Activated CD4-positive, alpha-beta T cell treated with anti-CD3 and anti-CD28 coated beads, Interleukin-2, Interleukin-6, amounts not matched to agents 100 ng/mL and 50 ng/mL, durations not matched to agents 16 hours and 8 hours (primary cell): ENCODE data around the gene CCNB3.

ENCODE experiments used
- DNase-seq: peaks from one replicate; pipeline ENCODE4 v3.0.0-alpha.2; 2020

The CCNB3 gene

DNA sequence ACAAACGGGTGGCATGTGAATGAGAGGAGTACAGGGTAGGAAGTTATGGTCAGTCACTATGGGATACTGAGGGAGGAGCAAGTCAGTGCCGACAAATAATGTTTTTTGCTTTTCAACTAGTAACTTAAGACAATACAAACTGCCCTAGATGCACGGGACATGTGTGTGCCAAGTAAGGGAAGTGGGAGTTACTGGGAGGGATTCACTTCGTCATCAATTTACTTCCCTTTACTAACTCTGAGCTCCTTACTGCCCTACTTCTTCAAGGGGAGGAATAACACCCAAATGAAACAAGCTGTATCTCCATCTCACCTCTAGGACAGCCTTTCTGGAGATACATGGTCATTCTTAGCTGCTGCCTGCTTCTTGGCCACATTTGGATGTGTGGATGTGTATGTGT lies 168.4 kb downstream of the CCNB3 start:
- DNase-seq = no peak

DNA sequence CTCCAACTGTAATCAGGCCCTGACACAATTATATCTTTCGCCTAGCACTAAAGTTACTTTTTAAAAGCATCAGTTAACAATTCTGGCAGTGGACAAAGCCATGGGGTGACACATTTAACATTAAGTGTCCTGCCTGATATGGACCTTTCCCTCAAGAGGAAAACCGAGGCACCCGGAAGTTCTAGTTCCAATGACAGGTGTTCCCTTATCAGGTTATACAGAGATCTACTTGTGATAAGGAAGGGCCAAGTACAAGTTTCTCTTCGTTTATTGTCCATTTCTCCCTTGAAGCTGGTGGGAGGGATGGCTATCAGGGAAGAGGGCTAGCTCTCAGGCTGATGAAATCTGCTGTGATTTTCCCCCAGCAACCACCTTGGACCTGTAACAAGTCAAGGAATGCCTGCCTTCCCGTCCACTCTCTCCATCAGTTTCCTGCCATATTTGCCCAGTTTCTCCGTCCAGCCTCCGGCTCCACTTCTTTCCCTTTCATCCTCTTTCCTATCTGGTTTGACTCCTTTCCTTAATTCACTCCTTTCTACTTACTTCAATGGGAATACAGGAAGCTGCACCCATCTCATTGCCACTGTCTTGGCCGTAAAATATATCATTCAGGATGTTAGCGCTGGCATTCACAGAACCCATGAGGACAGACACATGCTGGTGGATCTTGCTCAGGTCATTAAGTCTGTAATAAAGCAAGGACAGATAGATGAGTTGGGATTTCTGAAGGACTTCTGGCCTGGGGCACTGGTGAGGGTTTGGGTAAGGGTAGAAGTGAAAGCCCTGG lies 171.1 kb downstream of the CCNB3 start:
- no peak for DNase-seq

DNA sequence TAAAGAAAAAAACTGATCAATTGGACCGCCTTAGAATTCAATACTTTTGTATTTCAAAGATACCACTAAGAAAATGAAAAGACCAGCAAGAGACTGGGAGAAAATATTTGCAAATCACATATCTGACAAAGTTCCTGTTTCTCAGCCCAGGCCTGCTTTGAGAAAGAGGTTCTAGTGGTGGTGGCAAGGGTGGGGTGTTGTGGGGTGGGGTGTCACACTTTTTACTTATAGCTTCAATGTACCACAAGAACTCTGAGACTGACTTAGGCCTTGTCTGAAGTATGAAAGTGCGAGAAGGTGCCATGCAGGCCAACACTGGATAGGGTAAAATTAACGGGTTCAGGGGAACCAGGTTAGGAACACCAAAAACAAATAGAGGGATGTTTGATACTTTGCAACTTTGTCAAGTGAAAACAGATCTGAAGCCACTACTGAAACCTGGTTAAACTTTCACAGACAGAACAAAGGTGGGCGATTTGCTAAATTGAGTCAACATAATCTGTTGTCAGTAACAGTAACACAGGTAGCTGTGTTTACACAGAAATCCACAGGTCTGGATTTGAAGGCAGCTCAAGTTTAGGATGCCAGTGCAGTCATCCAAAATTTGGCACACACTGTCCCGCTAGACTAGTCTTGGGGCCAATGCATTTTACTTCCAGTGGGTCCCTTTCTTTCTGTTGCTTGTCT lies 177.3 kb downstream of the CCNB3 start:
- DNase-seq = no peak

DNA sequence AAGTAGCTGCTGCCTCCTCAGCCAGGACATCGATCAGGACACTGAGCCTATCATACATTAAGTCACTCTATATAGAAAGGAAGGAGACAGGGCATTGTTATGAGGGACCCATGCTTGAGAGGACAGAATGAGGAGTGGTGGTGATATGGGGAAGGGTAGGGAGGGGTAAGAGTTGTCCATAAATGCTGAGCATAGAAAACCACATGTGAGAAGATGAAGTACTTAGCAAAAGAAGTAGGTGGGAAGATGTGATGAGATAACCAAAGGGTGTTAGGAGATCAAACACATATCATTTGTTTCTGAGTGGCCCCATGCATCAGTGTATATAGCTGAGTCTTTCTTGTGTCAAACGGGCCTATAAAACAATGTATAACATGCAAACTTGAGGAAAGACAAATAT lies 182.0 kb downstream of the CCNB3 start:
- no peak for DNase-seq

DNA sequence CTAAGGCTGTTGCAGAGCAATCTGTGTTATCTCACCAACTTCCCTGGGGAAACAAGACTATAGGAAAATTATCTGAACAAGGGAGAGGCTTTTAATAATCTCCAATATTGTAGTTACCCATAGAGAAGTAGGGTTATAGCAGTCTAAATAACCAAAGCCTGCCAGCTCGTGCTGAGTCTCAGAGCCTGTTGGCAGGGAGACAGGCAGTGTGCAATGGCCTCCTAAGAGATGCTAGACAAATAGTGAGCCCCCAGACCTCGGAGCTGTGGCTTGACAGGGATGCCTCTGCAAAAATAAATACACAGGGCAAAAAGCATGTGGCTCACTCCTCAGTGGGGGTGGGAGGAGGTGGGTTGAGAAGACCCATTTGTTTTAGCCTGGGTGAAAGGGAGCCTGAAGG lies 189.3 kb downstream of the CCNB3 start:
- no peak for DNase-seq
